Neural cell (in vitro differentiated cells): ENCODE results near the gene JOSD2. TPM values are rescaled to one million over a fixed set of nuclear protein-coding genes. Genes with fewer than 3 reads are reported as not detected.

Source experiments
- H2AFZ ChIP-seq: fragments of 200-600, 300-800 bp; sonication (generic), shearing (Covaris generic); 2 replicates; pipeline ENCODE4 v1.6.0; 2014; ENCODE audit warnings: low read depth, mild to moderate bottlenecking, antibody characterized with exemption, low read length, moderate library complexity
- H3F3A ChIP-seq: fragments of 200-600 bp; shearing (Covaris generic); 2 replicates; pipeline ENCODE4 v1.6.1; 2016; ENCODE audit warnings: mild to moderate bottlenecking, moderate library complexity, mixed read lengths, antibody characterized with exemption, low read length; ENCODE audit not compliant: insufficient read depth, poor library complexity, severe bottlenecking
- H3K27ac ChIP-seq: fragments of 200-600, 300-800 bp; sonication (generic), shearing (Covaris generic); 2 replicates; pipeline ENCODE4 v1.5.1; 2014; ENCODE audit warnings: mild to moderate bottlenecking, low read length, moderate library complexity
- H3K27me3 ChIP-seq: fragments of 300-800, 200-600 bp; sonication (generic), shearing (Covaris generic); 2 replicates; pipeline ENCODE4 v1.6.0; 2014; ENCODE audit warnings: mild to moderate bottlenecking, low read depth, low read length, moderate library complexity; ENCODE audit not compliant: insufficient read depth
- H3K36me3 ChIP-seq: fragments of 300-800, 200-600 bp; sonication (generic), shearing (Covaris generic); 2 replicates; pipeline ENCODE4 v1.5.1; 2014; ENCODE audit warnings: mild to moderate bottlenecking, antibody characterized with exemption, low read length, moderate library complexity; ENCODE audit not compliant: insufficient read depth
- H3K4me2 ChIP-seq: fragments of 300-800, 200-600 bp; sonication (generic), shearing (Covaris generic); 2 replicates; pipeline ENCODE4 v1.6.0; 2014; ENCODE audit warnings: mild to moderate bottlenecking, low read length
- H3K4me3 ChIP-seq: fragments of 300-800, 200-600 bp; sonication (generic), shearing (Covaris generic); 2 replicates; pipeline ENCODE4 v1.5.1; 2014; ENCODE audit warnings: mild to moderate bottlenecking, low read length, moderate library complexity
- H3K79me2 ChIP-seq: fragments of 200-600 bp; shearing (Covaris generic); replicated peaks from 2 replicates; pipeline ENCODE4 v1.6.0; 2014; ENCODE audit warnings: mild to moderate bottlenecking, low read length, moderate library complexity; ENCODE audit not compliant: insufficient read depth
- H3K9ac ChIP-seq: fragments of 300-800, 200-600 bp; sonication (generic), shearing (Covaris generic); 2 replicates; pipeline ENCODE4 v1.6.1; 2016; ENCODE audit warnings: mild to moderate bottlenecking, low read length, mixed read lengths
- H3K9me2 ChIP-seq: fragments of 200-600 bp; shearing (Covaris generic); 2 replicates; pipeline ENCODE4 v1.6.1; 2016; ENCODE audit warnings: mild to moderate bottlenecking, low read length, mixed read lengths; ENCODE audit not compliant: insufficient read depth
- H3K9me3 ChIP-seq: fragments of 200-600, 300-800 bp; sonication (generic), shearing (Covaris generic); 2 replicates; pipeline ENCODE4 v1.6.1; 2016; ENCODE audit warnings: mild to moderate bottlenecking, mixed run types, low read length, moderate library complexity, mixed read lengths
- H4K20me1 ChIP-seq: fragments of 200-600 bp; shearing (Covaris generic); 2 replicates; pipeline ENCODE4 v1.6.1; 2016; ENCODE audit warnings: mild to moderate bottlenecking, mixed run types; ENCODE audit not compliant: insufficient read depth
- EP300 ChIP-seq: fragments of 450-650 bp; conservative IDR thresholded peaks from 2 replicates; pipeline ENCODE4 v1.6.1; 2014; ENCODE audit warnings: antibody characterized with exemption, mild to moderate bottlenecking, moderate library complexity; ENCODE audit not compliant: poor library complexity, severe bottlenecking
- EZH2 ChIP-seq: fragments of 200-600, 300-800 bp; shearing (Covaris generic), sonication (generic); IDR thresholded peaks from 2 replicates; pipeline ENCODE4 v1.6.1; 2014; ENCODE audit warnings: antibody characterized with exemption, low read length, borderline replicate concordance, mild to moderate bottlenecking; ENCODE audit not compliant: insufficient read depth, poor library complexity, severe bottlenecking
- MXI1 ChIP-seq: fragments of 450-650 bp; conservative IDR thresholded peaks from 2 replicates; pipeline ENCODE4 v1.6.1; 2014; ENCODE audit warnings: antibody characterized with exemption, mild to moderate bottlenecking; ENCODE audit not compliant: poor library complexity, severe bottlenecking
- POLR2AphosphoS5 ChIP-seq: IDR thresholded peaks from 2 replicates; pipeline ENCODE4 v1.6.1; 2012
- RAD21 ChIP-seq: fragments of 450-650 bp; conservative IDR thresholded peaks from 2 replicates; pipeline ENCODE4 v1.6.1; 2014; ENCODE audit warnings: antibody characterized with exemption, mild to moderate bottlenecking, moderate library complexity
- SMC3 ChIP-seq: fragments of 450-650 bp; conservative IDR thresholded peaks from 2 replicates; pipeline ENCODE4 v1.6.1; 2014; ENCODE audit warnings: antibody characterized with exemption, mild to moderate bottlenecking, moderate library complexity; ENCODE audit not compliant: poor library complexity
- TAF1 ChIP-seq: IDR thresholded peaks from 2 replicates; pipeline ENCODE4 v1.6.1; 2012; ENCODE audit warnings: low read depth
- polyA plus RNA-seq: library from polyadenylated mRNA; depleted of rRNA; stranded (reverse); fragments of >200 nt; gene quantifications from 2 replicates; pipeline ENCODE4 v1.2.3, GENCODE V29; 2014
- TF ChIP-seq, protein P1 (sequence below): fragments of 450-650 bp; IDR thresholded peaks from 2 replicates; pipeline ENCODE4 v1.5.1; 2014; ENCODE audit warnings: antibody characterized with exemption, mild to moderate bottlenecking, moderate library complexity; ENCODE audit not compliant: poor library complexity, severe bottlenecking
- TF ChIP-seq, protein P2 (sequence below): IDR thresholded peaks from 2 replicates; pipeline ENCODE4 v1.6.1; 2012; ENCODE audit warnings: borderline replicate concordance

JOSD2 gene
- polyA plus RNA-seq, 1 donor from 2014 or later = 10.7 TPM

DNA sequence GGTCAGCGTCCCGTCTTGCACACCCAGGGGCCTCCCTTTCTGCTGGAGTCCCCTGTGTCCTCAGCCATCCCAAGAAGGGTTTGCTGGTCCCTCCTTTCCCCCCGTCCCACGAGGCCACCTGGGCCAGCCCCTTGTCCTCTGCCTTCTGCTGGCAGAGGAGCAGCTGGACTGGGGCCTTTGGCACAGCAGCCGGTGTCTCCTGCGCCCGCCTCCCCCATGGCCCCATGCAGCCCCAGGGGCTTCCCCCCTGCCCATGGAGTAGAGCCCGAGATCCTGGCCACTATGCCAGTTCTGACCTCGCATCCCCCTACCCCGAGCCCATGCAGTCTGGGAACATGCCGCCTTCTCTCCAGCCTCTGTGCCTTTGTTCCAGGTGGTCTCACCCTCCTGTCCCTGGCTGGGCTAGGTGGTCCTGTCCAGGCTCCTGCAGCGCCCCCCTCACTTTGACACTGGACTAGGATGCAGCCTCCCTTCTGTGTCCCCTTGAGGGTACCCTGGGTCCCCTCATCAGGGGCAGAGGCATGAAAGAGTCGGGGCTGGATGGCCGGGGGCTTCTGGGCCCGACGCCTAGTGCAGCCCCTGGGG, 28.6 kb downstream of the JOSD2 start:
- Histone ChIP-seq H3K4me2 (no peak overlapping the region), H3K36me3 (no peaks in the 10 kb centered on the region), H4K20me1 (no peaks in the 10 kb centered on the region), H3F3A (peaks cover under 1% of the 10 kb centered on the region), H3K9me3 (no peaks in the 10 kb centered on the region), H3K9me2 (no peaks in the 10 kb centered on the region), H2AFZ (no peak overlapping the region), H3K9ac (no peak overlapping the region), H3K27ac (no peak overlapping the region), H3K79me2 (peaks cover 18% of the 10 kb centered on the region), H3K4me3 (no peak overlapping the region), H3K27me3 (no peaks in the 10 kb centered on the region)
- no peak for TF ChIP-seq MXI1
- TF ChIP-seq RAD21 = no peak
- TF ChIP-seq, protein P1, sequence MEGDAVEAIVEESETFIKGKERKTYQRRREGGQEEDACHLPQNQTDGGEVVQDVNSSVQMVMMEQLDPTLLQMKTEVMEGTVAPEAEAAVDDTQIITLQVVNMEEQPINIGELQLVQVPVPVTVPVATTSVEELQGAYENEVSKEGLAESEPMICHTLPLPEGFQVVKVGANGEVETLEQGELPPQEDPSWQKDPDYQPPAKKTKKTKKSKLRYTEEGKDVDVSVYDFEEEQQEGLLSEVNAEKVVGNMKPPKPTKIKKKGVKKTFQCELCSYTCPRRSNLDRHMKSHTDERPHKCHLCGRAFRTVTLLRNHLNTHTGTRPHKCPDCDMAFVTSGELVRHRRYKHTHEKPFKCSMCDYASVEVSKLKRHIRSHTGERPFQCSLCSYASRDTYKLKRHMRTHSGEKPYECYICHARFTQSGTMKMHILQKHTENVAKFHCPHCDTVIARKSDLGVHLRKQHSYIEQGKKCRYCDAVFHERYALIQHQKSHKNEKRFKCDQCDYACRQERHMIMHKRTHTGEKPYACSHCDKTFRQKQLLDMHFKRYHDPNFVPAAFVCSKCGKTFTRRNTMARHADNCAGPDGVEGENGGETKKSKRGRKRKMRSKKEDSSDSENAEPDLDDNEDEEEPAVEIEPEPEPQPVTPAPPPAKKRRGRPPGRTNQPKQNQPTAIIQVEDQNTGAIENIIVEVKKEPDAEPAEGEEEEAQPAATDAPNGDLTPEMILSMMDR = no peak
- TF ChIP-seq, protein P2, sequence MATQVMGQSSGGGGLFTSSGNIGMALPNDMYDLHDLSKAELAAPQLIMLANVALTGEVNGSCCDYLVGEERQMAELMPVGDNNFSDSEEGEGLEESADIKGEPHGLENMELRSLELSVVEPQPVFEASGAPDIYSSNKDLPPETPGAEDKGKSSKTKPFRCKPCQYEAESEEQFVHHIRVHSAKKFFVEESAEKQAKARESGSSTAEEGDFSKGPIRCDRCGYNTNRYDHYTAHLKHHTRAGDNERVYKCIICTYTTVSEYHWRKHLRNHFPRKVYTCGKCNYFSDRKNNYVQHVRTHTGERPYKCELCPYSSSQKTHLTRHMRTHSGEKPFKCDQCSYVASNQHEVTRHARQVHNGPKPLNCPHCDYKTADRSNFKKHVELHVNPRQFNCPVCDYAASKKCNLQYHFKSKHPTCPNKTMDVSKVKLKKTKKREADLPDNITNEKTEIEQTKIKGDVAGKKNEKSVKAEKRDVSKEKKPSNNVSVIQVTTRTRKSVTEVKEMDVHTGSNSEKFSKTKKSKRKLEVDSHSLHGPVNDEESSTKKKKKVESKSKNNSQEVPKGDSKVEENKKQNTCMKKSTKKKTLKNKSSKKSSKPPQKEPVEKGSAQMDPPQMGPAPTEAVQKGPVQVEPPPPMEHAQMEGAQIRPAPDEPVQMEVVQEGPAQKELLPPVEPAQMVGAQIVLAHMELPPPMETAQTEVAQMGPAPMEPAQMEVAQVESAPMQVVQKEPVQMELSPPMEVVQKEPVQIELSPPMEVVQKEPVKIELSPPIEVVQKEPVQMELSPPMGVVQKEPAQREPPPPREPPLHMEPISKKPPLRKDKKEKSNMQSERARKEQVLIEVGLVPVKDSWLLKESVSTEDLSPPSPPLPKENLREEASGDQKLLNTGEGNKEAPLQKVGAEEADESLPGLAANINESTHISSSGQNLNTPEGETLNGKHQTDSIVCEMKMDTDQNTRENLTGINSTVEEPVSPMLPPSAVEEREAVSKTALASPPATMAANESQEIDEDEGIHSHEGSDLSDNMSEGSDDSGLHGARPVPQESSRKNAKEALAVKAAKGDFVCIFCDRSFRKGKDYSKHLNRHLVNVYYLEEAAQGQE = no peak
- TF ChIP-seq EP300 = no peak
- no peak for TF ChIP-seq EZH2
- no peak for TF ChIP-seq TAF1
- no peak for TF ChIP-seq SMC3
- TF ChIP-seq POLR2AphosphoS5 = no peak

DNA sequence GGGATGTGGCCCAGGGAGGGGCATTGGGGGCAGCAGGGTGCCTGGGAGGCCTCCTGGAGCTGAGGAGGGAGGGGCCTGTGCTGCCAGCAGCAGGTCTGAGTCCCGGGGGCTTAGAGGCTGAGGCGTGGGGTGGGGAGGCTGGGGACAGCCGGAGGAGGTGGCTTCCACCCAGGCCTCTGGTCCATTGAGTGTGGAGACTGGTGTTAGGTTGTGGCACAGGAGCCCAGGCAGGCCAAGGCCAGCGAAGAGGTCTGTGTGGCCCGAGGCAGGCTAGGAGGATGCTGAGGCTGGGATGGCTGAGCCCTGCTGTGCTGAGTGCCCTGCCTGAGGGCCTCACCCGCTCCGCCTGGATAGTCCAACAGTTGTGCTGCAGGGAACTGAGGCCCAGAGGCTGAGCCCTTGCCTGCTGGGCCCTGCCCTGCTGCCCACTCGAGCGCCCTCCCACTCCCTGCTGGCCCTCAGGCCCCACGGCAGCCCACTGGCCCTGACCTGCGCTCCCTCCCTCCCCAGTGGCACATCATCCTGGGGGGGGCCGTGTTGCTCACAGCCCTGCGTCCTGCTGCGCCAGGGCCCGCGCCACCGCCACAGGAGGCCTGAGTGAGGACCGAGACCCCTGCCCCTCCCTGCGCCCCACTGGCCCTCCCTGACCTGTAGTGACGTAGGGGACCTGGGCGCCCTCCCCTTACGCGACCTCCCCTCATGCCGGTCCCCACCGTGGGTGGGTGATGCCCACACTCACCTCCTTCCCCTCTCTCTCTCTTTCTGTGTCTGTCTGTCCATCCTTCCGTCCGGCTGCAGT, 29.4 kb downstream of the JOSD2 start:
- Histone ChIP-seq H3K9me2 (no peaks in the 10 kb centered on the region), H3F3A (peaks cover 3% of the 10 kb centered on the region), H2AFZ (no peak overlapping the region), H3K27me3 (no peaks in the 10 kb centered on the region), H3K9me3 (no peaks in the 10 kb centered on the region), H3K9ac (no peak overlapping the region), H3K36me3 (no peaks in the 10 kb centered on the region), H4K20me1 (no peaks in the 10 kb centered on the region), H3K27ac (no peak overlapping the region), H3K4me3 (no peak overlapping the region), H3K4me2 (no peak overlapping the region), H3K79me2 (peaks cover 21% of the 10 kb centered on the region)
- TF ChIP-seq, protein P1 = no peak
- TF ChIP-seq, protein P2 = no peak
- TF ChIP-seq MXI1 = no peak
- TF ChIP-seq EP300 = no peak
- TF ChIP-seq EZH2 = no peak
- no peak for TF ChIP-seq RAD21
- TF ChIP-seq POLR2AphosphoS5 = no peak
- TF ChIP-seq TAF1 = no peak
- TF ChIP-seq SMC3 = no peak
